ENCODE results near the gene LHX4.

LHX4 gene

DNA sequence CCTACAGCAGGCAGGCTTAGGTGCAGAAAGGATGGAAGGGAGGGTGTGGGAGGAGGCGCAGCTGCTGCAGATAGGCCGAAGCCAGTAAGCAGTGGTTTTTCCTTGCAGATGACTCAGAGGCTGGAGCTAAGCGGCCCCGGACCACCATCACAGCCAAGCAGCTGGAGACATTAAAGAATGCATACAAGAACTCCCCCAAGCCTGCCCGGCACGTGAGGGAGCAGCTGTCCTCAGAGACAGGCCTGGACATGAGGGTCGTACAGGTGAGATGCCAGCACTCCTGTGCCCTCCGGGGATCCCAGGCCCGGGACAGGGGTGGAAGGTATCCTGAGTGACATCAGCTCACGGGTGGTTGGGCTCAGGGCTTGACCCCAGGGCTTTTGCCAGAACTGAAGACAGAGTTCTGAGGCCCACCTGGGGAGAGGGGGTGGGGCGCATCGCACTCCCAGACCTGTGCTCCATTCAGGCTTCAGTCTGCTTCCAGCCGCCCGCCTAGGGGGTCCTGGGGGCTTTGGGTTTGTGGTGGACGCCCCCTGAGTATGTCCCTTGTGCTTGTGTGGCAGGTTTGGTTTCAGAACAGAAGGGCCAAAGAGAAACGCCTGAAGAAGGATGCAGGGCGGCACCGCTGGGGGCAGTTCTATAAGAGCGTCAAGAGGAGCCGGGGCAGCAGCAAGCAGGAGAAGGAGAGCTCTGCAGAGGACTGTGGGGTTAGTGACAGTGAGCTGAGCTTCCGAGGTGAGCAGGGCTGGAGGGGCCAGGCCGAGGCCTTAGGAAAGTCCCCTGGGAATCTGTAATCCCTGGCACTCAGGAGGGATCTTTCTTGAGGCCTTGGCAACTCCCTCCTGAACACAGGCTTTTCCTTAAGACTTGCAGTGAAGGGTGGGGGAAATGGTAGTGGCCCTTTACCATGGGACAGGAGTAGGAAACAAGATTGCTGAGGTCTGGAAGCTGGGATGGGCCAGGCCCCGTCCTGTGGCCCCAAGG, 41.5 kb downstream of the LHX4 start:
- TF ChIP-seq, protein P1, sequence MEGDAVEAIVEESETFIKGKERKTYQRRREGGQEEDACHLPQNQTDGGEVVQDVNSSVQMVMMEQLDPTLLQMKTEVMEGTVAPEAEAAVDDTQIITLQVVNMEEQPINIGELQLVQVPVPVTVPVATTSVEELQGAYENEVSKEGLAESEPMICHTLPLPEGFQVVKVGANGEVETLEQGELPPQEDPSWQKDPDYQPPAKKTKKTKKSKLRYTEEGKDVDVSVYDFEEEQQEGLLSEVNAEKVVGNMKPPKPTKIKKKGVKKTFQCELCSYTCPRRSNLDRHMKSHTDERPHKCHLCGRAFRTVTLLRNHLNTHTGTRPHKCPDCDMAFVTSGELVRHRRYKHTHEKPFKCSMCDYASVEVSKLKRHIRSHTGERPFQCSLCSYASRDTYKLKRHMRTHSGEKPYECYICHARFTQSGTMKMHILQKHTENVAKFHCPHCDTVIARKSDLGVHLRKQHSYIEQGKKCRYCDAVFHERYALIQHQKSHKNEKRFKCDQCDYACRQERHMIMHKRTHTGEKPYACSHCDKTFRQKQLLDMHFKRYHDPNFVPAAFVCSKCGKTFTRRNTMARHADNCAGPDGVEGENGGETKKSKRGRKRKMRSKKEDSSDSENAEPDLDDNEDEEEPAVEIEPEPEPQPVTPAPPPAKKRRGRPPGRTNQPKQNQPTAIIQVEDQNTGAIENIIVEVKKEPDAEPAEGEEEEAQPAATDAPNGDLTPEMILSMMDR (IDR thresholded peaks at IDR 0.05; ENCODE audit: extremely low read depth, missing control alignments), result no peak
- DNase-seq (ENCODE audit: low spot score), result no peak

GRCh38 chr1:180272395-180272794, 42.3 kb downstream of the LHX4 start:
- DNase-seq (ENCODE audit: low spot score), result no peak
- TF ChIP-seq, protein P1 (IDR thresholded peaks at IDR 0.05; ENCODE audit: extremely low read depth, missing control alignments), result no peak

GRCh38 chr1:180273066-180273465, 43.0 kb downstream of the LHX4 start:
- no peak for DNase-seq (ENCODE audit: low spot score)
- TF ChIP-seq, protein P1 (IDR thresholded peaks at IDR 0.05; ENCODE audit: extremely low read depth, missing control alignments), result no peak

DNA sequence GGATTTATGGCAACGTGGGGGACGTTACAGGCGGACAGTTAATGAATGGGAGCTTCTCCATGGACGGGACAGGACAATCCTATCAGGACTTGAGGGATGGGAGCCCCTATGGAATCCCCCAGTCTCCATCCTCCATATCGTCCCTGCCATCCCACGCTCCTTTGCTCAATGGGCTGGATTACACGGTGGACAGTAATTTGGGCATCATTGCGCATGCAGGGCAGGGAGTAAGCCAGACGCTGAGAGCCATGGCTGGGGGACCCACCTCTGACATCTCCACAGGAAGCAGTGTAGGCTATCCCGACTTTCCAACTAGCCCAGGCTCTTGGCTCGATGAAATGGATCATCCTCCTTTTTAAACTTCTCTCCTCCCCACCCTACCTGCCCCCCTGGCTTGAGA, 44.2 kb downstream of the LHX4 start:
- DNase-seq (ENCODE audit: low spot score), result no peak
- TF ChIP-seq, protein P1 (IDR thresholded peaks at IDR 0.05; ENCODE audit: extremely low read depth, missing control alignments), result no peak

DNA sequence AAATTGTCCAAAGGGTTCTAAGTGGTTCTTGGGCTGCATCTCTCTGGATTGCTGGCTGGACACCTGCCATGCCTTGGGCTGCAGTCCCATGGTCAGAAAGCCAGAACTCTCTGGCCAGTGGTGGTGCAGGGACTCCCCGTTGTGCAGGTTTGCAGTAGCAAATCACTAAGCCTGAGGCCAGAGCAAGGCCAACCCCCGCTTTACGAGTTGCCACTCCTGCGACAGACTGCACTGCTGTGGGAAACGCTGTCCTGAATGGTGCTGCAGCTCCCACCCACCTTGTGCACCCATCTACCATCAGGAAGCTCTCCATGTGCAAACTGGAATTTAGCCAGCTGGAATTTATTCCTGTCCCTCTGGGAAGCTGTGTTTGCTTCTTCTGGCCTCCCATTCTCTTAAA, 45.7 kb downstream of the LHX4 start:
- no peak for DNase-seq (ENCODE audit: low spot score)
- TF ChIP-seq, protein P1 (IDR thresholded peaks at IDR 0.05; ENCODE audit: extremely low read depth, missing control alignments), result no peak

GRCh38 chr1:180277476-180278193, 47.6 kb downstream of the LHX4 start:
- TF ChIP-seq, protein P1 (IDR thresholded peaks at IDR 0.05; ENCODE audit: extremely low read depth, missing control alignments), result no peak

DNA sequence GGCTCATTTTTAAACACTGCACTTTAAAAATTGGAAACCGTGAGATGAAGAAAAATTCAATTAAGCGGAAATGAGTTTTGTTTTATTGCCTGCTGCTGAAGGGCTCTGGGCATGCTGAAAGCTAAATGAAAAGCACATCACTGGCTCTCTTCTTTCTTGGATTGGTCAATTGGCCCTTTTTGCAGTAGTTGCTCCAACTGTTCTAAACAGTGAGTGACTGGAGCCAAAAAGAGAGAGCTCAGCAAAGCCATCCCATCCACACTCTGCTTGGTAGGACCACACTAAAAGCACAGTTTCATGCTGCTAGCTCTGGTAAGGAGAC, 48.1 kb downstream of the LHX4 start:
- no peak for DNase-seq (ENCODE audit: low spot score)
- TF ChIP-seq, protein P1 (IDR thresholded peaks at IDR 0.05; ENCODE audit: extremely low read depth, missing control alignments), result no peak

More at GRCh38 chr1:180277476-180278193, 47.6 kb downstream of the LHX4 start:
- no peak for DNase-seq (ENCODE audit: low spot score)
